Ectodermal cell (in vitro differentiated cells): ENCODE data around the gene NADK.

Source experiments
- H3K27ac ChIP-seq: 2 replicates; pipeline ENCODE4 v1.7.0; 2013; ENCODE audit warnings: mild to moderate bottlenecking, low read depth, low read length; ENCODE audit not compliant: insufficient read depth, poor library complexity, severe bottlenecking
- H3K27me3 ChIP-seq: 2 replicates; pipeline ENCODE4 v1.7.0; 2013; ENCODE audit warnings: mild to moderate bottlenecking, low read length; ENCODE audit not compliant: insufficient read depth, control insufficient read depth, poor library complexity, severe bottlenecking
- H3K36me3 ChIP-seq: one replicate; pipeline ENCODE4 v1.7.0; 2013; ENCODE audit warnings: low read length; ENCODE audit not compliant: control insufficient read depth, insufficient read depth
- H3K4me1 ChIP-seq: one replicate; pipeline ENCODE4 v1.7.0; 2013; ENCODE audit warnings: low read length; ENCODE audit not compliant: control insufficient read depth, insufficient read depth
- H3K4me3 ChIP-seq: 2 replicates; pipeline ENCODE4 v1.7.0; 2013; ENCODE audit warnings: low read depth, low read length, control low read depth; ENCODE audit not compliant: insufficient read depth
- H3K9me3 ChIP-seq: 2 replicates; pipeline ENCODE4 v1.7.0; 2013; ENCODE audit warnings: mild to moderate bottlenecking, low read length, moderate library complexity; ENCODE audit not compliant: control insufficient read depth
- WGBS, 2 experiments: methylation state at CpG; one replicate each; pipeline ENCODE4 v1.1.7; 2013; ENCODE audit warnings: missing lambda C conversion rate in 2 of 2; 5-methylcytosine and 5-hydroxymethylcytosine counted together

NADK gene

DNA sequence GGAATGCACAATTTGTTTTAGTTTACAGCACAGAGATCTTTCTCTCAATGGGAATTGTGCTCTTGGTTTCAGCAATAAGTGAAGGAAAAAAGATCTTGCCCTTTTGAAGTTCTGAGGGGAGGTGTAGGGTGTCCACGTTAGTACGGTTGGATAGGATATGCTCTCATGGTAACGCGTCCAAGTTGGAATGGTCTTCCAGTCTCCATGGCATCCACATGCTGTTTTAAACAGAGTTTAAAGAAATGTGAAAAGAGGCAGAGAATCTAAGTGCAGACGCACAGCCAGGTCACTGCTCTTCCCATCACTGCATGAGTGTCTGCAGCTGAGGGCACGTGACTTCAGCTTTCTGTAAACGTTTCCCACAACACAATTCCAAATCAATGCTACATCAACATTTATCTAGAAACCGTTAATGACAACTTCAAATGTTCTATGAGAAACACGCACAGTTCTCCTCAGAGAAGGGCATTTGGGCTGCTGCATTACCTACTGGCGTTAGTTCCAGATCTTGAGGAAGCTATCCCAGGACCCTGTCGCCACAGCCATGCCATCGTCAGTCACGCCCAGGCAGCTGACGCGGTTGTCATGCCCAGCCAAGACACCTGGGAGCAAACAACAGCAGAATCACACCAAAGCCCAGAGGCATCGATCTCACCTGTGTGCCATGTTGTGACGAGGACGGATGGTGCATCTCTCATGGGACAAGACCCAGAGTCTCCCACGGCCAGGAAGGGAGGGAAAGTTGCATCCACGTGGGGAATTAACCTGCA lies 8.8 kb upstream of the NADK start:
- H3K36me3 ChIP-seq: peaks cover 48% of the 10 kb centered on the region
- no peak overlapping the region for H3K4me3 ChIP-seq
- peaks cover 8% of the 10 kb centered on the region for H3K4me1 ChIP-seq
- no peaks in the 10 kb centered on the region for H3K9me3 ChIP-seq
- no peaks in the 10 kb centered on the region for H3K27me3 ChIP-seq
- no peak overlapping the region for H3K27ac ChIP-seq
- 96 to 97% methylated on average over 20 of the region's 20 CpGs for WGBS, 2 experiments

DNA sequence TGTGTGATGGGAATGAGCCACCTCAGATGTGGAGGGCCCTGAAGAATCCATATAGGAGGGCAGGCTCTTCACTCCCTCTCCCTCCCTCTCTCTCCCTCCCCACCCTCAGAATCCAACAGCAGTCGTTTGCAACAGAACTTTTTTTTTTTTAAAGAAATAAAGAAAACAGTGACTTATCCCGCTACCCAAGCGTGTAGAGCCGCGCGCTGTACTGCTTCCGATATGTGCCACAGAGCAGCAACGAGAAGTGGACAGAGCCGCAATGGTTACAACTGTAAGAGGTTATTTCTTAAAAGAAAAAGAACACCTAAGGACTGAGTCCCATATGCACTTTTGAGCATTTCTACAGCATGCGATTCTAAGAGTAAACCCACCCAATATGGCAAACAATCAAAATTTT lies 7.4 kb upstream of the NADK start:
- Histone ChIP-seq H3K4me3 (no peak overlapping the region), H3K36me3 (peaks cover 37% of the 10 kb centered on the region), H3K9me3 (no peaks in the 10 kb centered on the region), H3K27me3 (no peaks in the 10 kb centered on the region), H3K27ac (no peak overlapping the region), H3K4me1 (peaks cover 8% of the 10 kb centered on the region)
- WGBS, 2 experiments: 95% methylated on average over 10 of the region's 10 CpGs

DNA sequence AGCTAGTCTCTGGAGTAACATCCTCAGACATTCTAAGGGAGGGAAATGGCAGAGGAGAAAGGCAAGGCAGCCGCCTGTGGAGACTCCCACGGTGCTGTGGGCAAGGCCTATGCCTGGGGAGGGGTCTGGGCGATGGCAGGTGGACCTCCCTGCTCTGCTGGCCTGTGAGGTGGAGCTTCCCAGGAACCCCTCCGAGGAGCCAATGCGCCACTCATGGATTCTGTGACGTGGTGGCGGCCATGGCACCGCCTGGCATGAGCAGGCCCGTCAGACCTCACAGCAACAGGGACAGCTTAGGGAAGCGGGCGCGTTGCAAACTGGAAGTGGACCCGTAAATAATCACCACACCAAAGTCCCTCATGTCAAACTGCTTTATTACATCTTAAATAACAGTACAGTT lies 6.7 kb upstream of the NADK start:
- Histone ChIP-seq H3K27ac (no peak overlapping the region), H3K4me1 (peaks cover 15% of the 10 kb centered on the region), H3K9me3 (no peaks in the 10 kb centered on the region), H3K36me3 (peaks cover 32% of the 10 kb centered on the region), H3K4me3 (no peak overlapping the region), H3K27me3 (peaks cover 2% of the 10 kb centered on the region)
- 95 to 96% methylated on average over 13 of the region's 13 CpGs for WGBS, 2 experiments

DNA sequence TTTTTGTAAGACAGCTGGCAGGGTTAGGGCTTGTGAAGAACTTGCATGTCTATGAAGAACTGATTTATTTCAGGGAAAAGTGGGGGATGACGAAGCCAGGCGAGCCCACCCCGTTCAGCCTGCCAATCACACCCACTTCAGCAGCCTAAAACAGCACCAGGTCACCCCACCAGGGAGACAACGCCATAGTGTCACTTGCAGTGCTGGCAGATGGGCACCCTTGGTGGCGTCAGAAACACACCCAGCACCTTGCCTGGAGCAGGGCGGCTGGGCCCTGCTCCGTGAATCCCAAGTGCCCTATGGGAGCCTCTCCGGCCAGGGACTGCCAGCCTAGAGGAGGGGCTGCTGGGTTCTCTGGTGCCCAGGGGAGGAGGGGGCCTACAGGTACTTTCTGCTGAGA lies 5.0 kb upstream of the NADK start:
- Histone ChIP-seq H3K4me1 (peaks cover 21% of the 10 kb centered on the region), H3K27me3 (peaks cover 10% of the 10 kb centered on the region), H3K27ac (no peak overlapping the region), H3K4me3 (no peak overlapping the region), H3K36me3 (peaks cover 25% of the 10 kb centered on the region), H3K9me3 (no peaks in the 10 kb centered on the region)
- whole genome bisulfite sequencing, 2 experiments: 86 to 87% methylated on average over 8 of the region's 8 CpGs

DNA sequence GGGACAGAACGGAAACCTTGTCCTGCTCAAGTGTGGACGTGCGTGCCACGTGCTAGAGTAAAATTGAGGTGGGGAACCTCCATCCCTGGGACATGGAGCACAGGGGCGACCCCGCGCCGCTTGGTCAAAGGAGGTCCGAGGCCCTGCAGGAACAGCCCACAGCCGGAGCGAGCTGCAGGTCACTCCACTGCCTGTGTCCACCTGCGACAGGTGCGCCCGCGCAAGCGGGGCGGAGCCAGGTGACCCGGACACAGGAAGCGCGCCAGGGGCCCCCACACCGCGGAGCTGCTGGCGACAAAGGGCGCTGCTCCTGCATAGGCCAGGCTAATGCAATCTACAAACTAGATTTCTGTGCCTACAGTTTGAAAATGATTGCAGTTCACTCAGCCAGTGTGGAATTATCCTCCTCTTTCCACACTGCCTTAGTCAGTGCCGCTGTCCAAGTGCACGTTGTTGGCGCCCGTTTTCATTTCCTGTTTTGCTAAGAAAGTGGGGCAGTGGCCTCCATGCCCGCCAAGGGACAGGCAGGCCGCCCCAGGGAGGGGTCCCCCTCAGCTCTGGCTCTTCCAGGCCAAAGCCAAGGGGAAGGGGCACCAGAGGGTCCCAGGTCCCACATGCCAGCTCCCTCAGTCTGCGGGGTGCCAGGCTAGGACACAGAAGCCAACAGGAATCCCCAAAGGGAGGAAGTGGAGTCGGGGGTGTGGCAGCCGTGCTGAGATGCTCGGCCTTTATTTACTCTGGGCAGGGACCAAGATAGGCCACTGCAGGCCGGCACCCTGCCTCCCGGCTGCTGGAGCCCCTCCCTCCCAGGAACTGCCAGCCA lies 4.3 kb upstream of the NADK start:
- peaks cover 10% of the 10 kb centered on the region for H3K27me3 ChIP-seq
- no peak overlapping the region for H3K27ac ChIP-seq
- peaks cover 21% of the 10 kb centered on the region for H3K4me1 ChIP-seq
- no peak overlapping the region for H3K4me3 ChIP-seq
- peaks cover 20% of the 10 kb centered on the region for H3K36me3 ChIP-seq
- 84 to 88% methylated on average over 36 of the region's 36 CpGs for WGBS, 2 experiments
- H3K9me3 ChIP-seq: no peaks in the 10 kb centered on the region

DNA sequence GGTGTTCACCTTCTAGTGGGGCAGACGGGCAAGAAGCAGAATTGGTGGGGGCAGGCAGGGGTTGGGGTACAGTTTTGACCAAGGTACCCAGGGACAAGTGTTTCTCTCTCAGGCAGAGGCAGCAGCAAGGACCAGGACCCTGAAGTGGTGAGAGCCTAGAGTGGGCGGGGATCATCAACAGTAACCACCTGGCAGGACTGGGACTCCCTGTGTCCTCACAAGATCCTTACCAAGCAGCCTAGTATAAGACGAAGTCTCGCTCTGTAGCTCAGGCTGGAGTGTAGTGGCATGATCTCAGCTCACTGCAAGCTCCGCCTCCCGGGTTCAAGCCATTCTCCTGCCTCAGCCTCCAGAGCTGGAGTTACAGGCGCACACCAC lies 3.2 kb upstream of the NADK start:
- Histone ChIP-seq H3K27me3 (peaks cover 10% of the 10 kb centered on the region), H3K36me3 (peaks cover 9% of the 10 kb centered on the region), H3K27ac (no peak overlapping the region), H3K4me3 (no peak overlapping the region), H3K9me3 (no peaks in the 10 kb centered on the region), H3K4me1 (peaks cover 25% of the 10 kb centered on the region)
- 92 to 96% methylated on average over 7 of the region's 7 CpGs for WGBS, 2 experiments

DNA sequence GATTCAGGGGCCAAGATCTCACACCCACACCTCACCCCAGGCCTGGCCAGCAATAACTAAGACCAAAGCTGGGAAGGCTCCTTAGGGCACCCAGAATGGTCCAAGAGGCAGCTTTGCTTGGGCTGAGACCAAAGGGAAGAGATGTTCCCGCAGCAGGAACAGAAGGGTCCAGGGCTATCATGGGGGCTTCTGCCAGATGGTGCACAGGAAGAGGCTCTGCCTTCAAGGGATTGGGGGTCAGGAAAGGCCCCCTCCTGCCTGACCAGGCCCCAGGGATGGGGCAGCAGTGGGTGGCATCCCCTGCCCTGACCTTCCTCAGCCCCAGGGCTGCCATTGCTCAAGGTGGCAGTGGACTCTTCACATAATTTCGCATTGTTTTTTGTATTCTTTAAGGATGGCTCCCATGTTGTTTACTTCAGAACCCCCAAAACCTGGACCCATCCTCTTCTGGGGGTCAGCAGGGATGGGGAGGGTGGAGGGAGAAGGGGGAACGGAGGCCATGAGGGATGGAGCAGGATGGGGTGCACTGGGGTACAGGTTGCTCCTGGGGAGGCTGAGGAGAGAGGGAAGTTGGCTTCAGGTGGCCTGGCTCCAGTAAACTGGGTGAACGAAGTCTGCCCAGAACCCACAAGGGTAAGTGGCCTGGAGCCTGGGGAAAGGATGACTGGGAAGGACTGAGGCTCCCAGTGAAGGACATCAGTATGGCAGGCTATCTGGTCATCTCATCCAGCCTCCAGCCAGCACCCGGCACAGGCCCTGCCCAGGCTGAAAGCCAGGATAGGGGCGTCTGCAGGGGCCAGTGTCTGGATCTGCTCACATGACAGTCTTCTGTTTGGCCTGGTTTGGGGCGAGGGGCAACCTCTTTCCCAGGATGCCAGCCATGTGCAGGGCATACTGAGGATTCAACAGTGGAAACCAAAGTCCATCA lies 2.6 kb upstream of the NADK start:
- peaks cover 10% of the 10 kb centered on the region for H3K27me3 ChIP-seq
- no peak overlapping the region for H3K27ac ChIP-seq
- no peaks in the 10 kb centered on the region for H3K9me3 ChIP-seq
- 95 to 96% methylated on average over 7 of the region's 7 CpGs for WGBS, 2 experiments
- H3K4me1 ChIP-seq: peaks cover 27% of the 10 kb centered on the region
- H3K36me3 ChIP-seq: peaks cover 5% of the 10 kb centered on the region
- H3K4me3 ChIP-seq: no peak overlapping the region

DNA sequence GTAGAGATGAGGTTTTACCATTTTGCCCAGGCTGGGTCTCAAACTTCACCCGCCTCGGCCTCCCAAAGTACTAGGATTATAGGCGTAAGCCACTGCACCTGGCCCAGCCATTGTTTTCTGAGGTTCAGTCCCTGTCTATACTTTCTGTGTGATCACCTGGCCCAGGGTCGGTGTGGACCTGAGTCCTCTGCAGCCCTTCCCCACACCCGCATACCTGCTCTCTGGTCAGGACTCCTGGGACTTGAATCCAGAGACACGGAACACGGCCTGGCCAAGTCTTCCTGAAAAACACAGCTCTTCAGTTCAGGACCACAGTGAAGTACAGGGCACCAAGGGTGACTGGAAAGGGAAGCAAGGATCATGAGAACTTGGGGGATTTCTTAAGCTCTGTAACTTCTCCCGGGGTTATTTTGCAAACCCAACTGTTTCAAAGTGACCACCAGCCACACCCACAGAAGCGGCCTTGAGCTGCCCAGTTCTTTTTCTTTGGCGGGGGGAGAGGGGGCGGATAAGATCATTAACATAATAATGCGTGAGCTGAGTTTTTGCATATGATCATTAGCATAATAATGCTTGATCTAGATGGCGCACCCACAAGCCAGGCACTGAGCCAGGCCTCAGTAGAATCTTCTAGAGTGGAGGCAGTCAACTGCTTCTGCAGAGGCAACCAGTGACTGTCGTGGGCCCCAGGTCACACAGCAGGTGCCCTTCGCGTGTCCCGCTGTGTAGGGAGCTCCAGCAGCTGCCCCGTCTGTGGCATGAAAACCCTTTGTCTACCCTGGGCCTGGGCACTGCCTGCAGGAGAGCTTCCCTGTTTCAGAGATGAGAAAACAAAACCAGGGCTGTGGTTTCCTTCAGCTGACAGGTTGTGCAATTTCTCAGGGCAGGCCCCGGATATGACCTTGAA lies 1.7 kb upstream of the NADK start:
- no peaks in the 10 kb centered on the region for H3K9me3 ChIP-seq
- H3K36me3 ChIP-seq: no peaks in the 10 kb centered on the region
- H3K27ac ChIP-seq: peak overlapping the region; percentile 36
- H3K4me3 ChIP-seq: no peak overlapping the region
- peaks cover 33% of the 10 kb centered on the region for H3K4me1 ChIP-seq
- 27 to 31% methylated on average over 18 of the region's 19 CpGs for WGBS, 2 experiments
- H3K27me3 ChIP-seq: peaks cover 10% of the 10 kb centered on the region

DNA sequence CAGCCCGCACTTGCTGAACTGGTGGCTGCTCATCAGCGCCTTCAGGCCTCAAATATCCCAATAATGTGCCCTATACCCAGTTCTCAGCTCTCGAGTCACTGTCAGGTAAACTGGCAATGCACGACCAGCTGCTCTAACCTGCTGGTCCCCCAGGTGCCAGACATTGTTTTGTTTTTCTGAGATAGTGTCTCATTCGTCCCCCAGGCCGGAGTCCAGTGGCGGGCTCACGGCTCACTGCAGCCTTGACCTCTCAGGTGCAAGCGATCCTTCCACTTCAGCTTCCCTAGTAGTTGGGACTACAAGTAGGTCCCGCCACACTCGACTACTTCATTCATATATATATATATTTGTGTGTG lies 1.0 kb upstream of the NADK start:
- Histone ChIP-seq H3K36me3 (no peaks in the 10 kb centered on the region), H3K4me1 (peaks cover 33% of the 10 kb centered on the region), H3K27ac (no peak overlapping the region), H3K4me3 (peak overlapping the region; percentile 84), H3K27me3 (peaks cover 10% of the 10 kb centered on the region), H3K9me3 (no peaks in the 10 kb centered on the region)
- 53 to 57% methylated on average over 9 of the region's 11 CpGs for WGBS, 2 experiments
